NCI-H146 treated with DMSO at 0.1 percent for 48 hours (cell line): ENCODE results near the gene GGA2.
A peak's percentile ranks its signal among the peaks of the same experiment; 100 is the strongest.
"Not testable (repeated sequence)": the region's sequence is repeated elsewhere in the genome, so short reads cannot be mapped to it uniquely, and the experiment has no call there.

Experiments used
- DNase-seq: peaks from one replicate; lab custom pipeline; 2025; ENCODE audit not compliant: unreplicated experiment; lab: John Stamatoyannopoulos, UW

GGA2 gene

DNA sequence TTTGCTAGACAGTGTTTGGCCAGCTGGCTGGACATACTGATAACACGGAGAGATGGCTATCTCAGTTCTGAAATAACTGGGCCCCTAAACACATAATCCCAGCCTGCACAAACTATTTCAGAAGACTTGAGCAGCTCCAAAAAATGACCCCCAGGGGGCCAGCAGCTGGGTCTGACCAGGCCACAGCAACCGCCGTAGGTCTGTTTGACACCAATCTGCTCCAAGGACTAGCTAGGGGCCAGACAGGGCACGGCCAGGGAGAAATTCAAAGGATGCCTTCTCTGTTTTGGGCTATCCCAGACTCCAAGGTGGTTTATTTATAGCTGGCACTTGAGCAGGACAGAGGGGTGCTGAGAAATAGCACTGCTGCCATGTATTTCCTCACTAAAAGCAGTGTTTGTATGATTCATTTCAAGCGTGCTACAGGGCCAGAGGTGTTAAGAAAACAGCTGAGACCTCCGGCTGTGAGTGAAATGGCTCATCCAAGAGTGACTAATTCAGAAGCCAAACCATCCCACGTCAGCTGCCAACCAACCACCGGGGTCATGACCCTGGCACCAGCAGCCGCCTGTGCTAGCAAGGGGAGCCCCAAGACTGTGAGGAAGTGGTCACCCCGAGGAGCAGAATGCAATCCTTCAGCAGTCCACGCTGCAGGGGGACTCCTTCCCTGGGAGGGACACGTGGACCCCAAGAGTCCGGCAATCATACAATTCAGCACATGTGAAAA, 5.7 kb downstream of the GGA2 start:
- DNase-seq = peak; percentile 84

DNA sequence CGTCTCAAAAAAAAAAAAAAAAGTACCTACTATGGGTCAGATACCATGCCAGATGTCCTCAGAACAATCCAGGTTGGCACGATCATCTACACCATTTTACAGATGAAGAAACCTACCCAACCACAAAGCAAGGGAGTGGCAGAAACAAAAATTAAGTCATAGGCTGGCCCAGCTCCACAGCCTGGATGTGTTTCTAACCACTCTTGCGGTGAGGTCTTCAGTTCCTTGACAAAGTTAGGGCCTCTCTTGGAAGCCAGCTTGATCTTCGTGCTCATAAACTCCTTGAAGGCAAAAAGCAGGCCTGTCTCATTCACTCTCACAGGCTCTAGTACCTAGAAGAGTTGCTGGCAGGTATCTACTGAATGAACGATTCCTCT, 6.2 kb downstream of the GGA2 start:
- no peak for DNase-seq

DNA sequence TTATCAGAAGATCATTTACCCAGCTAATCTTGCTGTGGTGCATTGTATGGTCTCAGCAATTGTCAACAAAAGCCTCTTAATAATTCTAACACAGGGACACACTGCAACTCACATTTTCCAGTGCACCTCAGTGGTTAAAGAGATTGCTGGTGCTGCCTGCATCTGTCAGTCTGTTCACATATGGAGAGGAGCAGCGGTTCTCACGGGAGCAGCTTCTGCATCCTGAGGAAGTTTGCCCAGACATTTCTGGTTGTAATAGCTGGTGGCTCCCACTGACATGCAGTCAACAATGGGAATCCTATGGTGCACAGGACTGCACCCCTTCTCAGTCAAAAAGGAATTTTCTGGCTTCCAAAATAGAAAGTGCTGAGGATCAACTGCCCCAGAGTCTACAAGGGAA, 7.8 kb downstream of the GGA2 start:
- DNase-seq = no peak

DNA sequence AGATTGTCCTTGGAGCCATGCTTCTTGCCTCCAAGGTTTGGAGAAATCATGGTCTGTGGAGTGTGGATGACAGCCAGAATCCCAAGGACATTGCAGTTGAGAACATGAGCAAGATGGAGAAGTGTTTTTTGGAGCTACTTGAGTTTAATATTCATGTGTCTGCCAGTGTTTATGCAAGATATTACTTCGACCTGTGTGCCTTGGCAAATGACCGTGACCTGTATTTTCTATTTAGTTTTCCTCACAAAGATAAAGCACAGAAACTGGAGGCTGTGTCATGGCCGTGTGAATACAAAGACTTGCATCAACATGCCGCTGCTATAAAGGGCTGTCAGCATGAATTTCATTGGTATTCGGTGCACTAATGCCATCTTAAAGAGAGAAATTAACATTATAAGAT, 9.0 kb downstream of the GGA2 start:
- no peak for DNase-seq

DNA sequence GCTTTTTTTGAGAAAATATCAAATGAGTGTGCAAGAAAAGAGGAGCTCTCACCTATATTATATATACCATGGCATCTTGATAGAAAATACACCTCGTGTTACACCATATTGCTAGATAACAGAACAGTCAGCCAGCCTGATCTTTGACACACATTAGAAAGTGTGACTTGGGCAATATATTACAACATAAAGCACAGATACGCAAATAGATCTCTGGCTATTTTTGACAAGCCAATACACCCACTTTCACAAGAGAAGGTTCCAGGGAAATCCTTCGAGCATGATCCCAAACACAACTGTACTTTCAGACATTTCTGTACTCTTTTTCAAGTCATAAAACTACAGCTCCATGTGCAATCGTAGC, 9.4 kb downstream of the GGA2 start:
- no peak for DNase-seq

DNA sequence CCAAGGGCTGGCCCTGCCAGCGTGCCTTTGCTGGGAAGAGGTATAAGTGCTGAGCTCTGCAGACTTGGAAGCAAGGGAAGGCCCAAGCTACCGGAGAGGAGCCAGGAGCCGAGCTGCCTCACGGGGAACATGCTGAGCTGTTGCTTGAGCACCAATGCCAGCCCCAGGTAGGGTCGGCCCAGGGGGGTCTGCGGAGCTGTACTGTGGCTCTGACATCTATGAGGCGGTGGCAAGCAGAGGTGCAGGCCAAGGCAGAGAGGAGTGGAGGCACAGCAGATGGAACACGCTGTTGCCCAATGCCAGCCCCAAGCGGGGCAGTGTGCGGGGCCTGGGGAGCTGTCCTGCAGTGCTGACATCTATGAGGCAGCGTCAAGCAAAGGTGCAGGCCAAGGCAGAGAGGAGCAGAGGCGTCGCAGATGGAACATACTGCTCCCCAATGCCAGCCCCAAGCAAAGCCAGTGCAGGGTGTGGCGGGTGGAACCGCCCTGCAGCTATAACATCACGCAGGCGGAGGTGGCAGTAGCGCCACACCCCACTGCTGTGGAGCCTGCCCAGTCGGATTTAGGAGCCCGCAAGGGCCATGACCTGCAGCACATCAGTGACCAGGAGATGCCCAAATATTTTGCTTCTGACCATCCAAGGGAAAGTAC, 10.0 kb downstream of the GGA2 start:
- no peak for DNase-seq

DNA sequence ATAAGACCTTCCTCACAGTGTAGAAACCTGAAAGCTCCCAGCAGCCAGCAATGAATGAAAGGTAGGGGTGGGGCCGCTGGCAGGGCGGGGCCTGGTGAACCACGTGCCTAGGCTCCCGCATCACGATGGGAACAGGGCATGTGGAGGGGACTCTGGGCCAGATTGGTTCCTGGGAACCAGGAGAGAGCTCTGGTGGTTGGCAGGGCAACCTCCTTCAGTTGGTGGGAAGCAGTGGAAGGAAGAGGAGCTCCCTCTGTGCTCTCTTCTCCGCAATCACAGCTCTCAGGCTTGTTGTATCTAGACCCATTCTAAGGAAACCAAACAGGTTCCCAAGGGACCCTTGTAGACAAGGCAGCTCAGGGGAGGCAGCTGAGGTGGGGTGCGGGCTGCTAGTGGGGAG, 10.5 kb downstream of the GGA2 start:
- DNase-seq = no peak

DNA sequence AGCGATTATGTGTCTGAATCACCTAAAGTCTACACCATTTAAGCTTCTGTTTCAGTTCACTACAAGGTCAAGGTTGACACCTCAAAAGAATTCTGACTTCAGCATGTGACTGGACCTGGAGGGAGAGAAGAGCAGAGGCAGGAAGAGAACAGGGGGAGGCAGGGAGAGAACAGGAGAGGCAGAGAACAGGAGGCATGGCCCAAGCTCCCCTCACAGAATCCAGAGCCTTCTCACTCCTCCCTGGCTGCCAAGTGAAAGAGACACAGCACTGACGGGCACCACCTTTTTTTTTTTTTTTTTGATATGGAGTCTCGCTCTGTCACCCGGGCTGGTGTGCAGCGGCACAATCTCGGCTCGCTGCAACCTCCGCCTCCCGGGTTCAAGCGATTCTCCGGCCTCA, 11.4 kb downstream of the GGA2 start:
- DNase-seq = no peak

DNA sequence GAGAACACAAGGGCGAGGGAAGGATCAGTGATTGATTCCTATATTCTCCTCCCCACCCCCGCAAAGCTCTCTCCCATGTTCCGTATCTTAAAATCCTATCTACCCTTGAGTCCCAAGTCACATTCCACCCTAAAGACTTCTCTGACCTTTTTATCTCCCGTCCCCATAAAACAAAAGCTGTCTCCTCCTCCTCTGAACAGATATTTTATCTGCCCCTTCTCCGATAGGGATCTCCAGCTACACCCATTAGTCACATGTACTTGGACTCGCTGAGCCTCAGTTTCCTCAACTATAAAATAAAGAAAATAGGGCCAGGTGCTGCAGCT, 12.8 kb downstream of the GGA2 start:
- no peak for DNase-seq

DNA sequence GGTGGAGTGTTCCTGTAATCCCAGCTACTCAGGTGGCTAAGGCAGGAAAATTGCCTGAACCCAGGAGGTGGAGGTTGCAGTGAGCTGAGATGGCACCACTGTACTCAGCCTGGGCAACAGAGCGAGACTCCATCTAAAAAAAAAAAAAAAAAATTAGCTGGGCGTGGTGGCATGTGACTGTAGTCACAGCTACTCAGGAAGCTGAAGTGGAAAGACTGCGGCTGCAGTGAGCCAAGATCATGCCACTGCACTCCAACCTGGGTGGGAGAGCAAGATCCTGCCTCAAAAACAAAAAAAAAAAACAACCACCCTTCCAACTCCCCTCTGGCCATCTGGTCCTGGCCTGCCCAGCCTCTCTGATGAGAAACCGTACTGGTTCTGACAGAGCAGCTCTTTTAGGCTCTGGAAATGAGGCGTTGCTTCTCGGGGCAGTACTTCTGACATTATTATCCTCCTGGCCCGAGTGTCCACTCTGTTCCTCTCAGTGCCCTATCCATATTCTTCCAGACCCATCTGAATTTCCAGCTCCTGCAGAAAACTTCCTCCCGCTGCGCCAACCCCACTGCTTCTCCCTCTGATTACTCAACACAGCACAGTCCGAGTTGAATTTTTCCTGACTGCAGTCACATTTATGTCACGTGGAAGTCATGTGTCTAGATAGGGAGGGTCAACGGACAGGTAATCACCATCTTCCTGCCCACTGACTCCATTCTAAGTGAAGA, 13.3 kb downstream of the GGA2 start:
- DNase-seq = no peak

DNA sequence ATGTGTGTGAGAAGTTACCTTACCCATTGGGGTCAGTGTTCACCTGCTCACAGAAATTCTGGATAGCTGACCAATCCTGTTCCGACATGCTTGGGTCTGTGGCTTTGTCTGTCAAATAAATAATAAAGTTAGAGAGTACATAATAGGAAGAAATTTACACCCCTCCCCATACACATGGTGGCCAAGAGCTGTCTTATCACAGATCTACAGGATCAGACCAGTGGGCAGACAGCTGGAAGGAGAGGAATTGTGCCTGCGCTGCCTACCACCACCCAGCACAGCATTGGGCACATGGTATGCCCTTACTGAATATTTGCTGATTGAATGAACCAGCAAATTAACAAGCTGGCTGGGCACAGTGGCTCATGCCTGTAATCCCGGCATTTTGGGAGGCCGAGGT, 14.6 kb downstream of the GGA2 start:
- no peak for DNase-seq

DNA sequence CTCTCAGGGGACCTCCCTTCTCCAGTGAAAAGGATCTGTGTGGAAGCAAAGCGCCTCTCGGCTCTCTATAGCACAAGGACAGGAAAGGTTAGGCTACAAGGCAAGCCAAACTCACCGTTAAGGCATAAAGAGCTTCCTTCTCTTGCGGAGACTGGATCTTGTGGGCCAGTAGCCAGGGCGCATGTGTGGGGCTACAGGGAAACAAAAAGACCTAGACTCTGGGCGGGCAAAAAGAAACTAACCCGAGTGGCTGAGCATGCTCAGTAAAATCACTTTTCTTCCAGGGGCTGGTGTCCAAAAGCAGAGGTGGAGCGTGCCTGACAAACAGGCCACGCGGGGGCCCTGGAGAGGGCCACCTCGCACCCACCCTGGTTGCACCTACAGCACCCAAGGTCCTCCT, 16.1 kb downstream of the GGA2 start:
- no peak for DNase-seq

DNA sequence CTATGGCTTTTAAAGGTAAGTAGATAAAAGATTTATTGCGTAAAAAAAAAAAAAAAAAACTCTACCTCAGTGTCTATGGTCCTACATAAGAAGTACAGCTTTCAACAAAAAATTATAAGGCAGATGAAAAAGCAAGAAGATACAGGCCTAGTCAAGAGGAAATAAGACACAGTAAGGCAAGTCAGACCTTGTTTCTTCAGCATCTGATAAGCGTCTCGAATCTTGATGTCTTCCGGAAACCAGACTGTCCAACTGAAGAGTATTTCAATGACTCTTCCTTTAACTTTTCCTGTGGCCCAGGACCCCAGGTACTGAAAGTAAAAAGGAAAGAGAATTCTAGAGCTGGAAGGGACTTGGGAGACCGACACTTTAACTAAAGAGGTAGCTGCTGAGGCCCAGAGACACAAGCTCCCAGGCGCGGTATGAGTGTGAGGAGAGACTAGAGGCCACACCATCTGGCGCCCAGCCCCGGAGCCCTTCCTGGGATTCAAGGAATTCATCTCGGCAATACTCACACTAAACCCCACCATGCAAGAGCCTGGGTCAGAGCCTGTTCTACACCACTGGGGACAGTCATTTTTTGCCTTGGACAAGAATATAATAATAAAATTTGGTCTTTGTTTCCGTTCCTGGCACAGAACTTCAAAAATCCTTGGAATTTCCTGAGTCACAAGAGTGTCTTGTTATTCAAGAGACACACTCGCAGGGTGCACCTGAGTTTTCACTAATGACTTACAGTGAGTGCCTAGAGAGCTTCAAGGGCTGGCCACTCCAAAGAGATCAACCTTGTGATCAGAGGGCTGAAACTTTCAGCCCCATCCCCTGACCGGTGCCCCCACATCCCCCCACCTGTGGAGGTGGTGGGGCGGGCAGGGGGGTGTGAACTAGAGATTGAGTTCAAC, 18.6 kb downstream of the GGA2 start:
- DNase-seq = no peak

DNA sequence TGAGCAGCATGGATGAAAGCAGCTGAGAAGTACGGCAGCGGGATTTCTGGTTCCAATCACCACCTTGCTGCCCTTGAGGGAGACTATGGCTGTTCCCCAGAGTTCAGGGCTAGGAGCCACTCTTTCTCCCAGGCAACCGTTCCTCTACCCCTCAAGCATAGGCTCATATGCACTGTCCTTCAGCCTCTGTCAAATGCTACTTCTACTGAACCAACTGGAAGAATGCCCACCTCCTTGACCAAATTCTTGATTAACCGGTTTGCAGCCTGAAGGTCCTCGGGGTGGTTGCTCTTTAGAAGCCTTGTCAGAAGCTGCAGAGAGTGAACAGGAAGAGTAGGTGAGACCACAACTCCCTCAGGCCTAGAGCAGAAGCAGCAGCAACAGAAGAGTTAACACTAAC, 23.8 kb downstream of the GGA2 start:
- no peak for DNase-seq

DNA sequence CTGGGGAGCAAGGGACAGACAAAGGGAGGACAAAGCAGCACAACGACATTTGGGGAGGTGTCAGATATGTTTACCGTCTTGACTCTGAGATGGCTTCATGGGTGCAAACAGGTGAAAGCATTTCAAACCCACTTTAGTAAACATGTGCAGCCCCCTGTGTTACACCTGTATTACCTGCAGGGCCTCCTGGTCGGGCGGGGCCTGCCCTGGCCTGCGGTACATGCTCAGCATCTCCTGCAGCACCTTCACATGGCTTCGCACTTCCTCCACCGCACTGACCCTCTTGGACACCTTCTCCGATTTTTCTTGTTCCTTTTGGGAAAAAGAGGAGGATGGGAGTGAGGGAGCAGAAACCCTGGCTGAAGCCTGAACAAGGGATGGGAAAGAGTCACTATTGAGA, 24.5 kb downstream of the GGA2 start:
- no peak for DNase-seq

DNA sequence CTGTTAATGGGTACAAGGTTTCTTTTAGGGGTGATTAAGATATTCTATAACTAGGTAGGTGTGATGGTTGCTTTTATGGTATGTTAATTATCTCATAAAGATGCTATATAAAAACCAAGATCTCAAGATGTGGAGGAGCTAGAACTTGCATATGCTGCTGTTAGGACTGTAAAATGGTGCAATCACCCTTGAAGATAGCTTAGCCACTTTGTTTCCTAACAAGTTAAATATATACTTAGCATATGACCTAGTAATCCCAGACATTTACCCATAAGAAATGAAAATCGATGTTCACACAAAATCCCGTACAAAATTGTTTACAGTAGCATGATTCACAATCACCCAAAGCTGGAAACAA, 25.1 kb downstream of the GGA2 start:
- no peak for DNase-seq

DNA sequence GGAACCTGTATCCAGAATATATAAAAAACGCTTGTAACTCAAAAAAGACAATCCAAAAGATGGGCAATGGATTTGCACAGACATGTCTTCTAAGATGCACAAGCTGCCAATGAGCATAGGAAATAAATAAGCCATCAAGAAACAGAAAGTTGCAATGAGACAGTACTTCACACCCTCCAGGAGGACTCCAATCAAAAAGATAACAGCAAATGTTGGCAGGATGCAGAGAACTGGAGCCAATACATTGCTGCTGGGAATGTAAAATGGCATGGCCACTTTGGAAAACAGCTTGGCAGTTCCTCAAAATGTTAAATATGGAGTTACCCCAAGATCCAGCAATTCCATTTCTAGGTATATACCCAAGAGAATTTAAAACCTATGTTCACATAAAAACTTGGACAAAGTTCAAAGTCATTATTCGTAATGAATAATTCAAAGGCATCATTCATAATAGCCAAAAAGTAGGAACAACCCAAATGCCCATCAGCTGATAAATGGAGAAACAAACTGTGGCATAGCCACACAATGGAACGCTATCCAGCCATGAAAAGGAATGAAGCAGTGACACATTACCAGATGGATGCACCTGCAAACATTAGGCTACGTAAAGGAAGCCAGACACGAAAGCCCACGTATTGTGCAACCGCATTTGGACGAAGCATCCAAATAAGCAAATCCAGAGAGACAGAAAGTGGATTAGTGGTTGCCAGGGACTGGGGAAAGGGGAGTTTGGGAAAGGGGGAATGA, 25.6 kb downstream of the GGA2 start:
- no peak for DNase-seq

DNA sequence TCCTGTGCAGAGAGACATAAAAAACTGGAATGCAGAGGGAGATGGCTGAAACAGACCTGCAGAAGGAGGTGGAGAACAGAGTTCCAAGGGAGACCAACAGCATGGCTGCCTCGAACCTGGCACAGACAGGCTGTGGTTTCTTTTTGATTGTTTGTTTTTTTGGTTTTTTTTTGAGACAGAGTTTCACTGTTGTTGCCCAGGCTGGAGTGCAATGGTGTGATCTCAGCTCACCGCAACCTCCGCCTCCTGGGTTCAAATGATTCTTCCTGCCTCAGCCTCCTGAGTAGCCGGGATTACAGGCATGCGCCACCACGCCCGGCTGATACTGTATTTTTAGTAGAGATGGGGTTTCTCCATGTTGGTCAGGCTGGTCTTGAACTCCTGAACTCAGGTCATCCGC, 26.8 kb downstream of the GGA2 start:
- not testable (repeated sequence) for DNase-seq

DNA sequence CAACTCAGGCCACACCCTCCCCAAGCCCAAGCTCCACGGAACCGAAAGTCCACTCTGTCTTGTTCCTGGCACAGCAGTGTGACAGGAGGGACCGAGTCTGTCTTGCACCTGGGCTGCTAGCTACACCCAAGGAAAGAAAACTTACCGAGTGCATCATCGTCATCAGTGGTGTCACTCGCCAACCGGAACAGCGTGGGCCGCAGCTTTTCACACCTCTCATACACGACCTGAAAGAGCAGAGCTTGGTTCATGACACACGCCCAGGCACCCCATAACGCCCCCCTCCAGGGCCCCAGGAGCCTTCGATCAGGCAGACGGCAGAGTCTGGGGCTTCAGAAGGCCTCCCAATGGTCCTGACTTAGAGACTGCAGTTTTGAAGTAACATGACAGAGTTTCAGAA, 27.5 kb downstream of the GGA2 start:
- no peak for DNase-seq

DNA sequence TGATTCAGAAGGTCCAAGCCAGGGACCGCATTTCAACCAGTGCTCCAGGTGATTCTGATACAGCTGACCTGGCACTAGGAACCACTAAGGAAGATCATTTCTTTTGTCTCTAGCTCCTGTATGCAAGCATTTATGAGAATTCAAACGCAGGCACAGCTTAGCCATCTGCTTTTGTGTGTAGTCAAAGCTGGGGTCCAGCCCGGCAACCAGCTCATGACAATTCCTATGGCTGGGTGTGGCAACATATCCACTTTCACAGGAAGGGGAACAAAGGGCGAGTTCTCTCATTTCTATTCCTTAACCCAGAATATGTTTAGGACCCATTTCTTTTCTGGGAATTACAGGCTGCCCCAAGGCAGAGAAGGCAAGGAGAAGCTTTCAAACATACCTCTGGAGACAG, 30.0 kb downstream of the GGA2 start:
- DNase-seq = no peak

DNA sequence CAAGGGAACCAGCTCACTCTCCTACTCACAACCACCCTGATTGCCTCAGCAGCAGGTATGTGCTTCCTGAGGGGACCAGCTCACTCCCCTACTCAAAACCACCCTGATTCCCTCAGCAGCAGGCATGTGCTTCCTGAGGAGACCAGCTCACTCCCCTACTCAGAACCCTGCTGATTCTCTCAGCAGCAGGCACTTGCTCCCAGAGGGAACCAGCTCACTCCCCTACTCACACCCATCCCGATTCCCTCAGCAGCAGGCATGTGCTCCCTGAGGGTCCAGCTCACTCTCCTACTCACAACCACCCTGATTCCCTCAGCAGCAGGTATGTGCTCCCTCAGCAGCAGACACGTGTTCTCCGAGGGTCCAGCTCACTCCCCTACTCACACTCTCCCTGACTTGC, 31.2 kb downstream of the GGA2 start:
- no peak for DNase-seq
